Endodermal cell (in vitro differentiated cells): Measurements from ENCODE around the gene FZD10. TPM values are rescaled to one million over a fixed set of nuclear protein-coding genes. Genes with fewer than 3 reads are reported as not detected.

Source experiments
- DNase-seq: peaks from one replicate; pipeline ENCODE4 v3.0.0-alpha.2; 2017
- H3K27ac ChIP-seq: 2 replicates; pipeline ENCODE4 v1.5.1; 2013; ENCODE audit warnings: mild to moderate bottlenecking, low read depth, low read length, moderate library complexity
- H3K27me3 ChIP-seq: 2 replicates; pipeline ENCODE4 v1.6.1; 2013; ENCODE audit warnings: mild to moderate bottlenecking, low read length, moderate library complexity; ENCODE audit not compliant: insufficient read depth, control insufficient read depth, poor library complexity, severe bottlenecking
- H3K36me3 ChIP-seq: 2 replicates; pipeline ENCODE4 v1.7.0; 2013; ENCODE audit warnings: mild to moderate bottlenecking, low read length, moderate library complexity; ENCODE audit not compliant: control insufficient read depth, insufficient read depth
- H3K4me1 ChIP-seq: one replicate; pipeline ENCODE4 v1.7.0; 2013; ENCODE audit warnings: low read length; ENCODE audit not compliant: control insufficient read depth, insufficient read depth
- H3K4me3 ChIP-seq: 2 replicates; pipeline ENCODE4 v1.5.1; 2013; ENCODE audit warnings: mild to moderate bottlenecking, low read length, moderate library complexity
- H3K9ac ChIP-seq: 2 replicates; pipeline ENCODE4 v1.6.1; 2013; ENCODE audit warnings: mild to moderate bottlenecking, low read length, moderate library complexity; ENCODE audit not compliant: poor library complexity, severe bottlenecking; ENCODE audit errors: extremely low read depth
- H3K9me3 ChIP-seq: 2 replicates; pipeline ENCODE4 v1.6.1; 2013; ENCODE audit warnings: mild to moderate bottlenecking, low read length, moderate library complexity; ENCODE audit not compliant: control insufficient read depth
- H3K27ac Mint-ChIP-seq: 2 replicates; pipeline ENCODE4 v1.8.0; 2020; ENCODE audit warnings: mixed read lengths
- H3K27me3 Mint-ChIP-seq: 2 replicates; pipeline ENCODE4 v1.8.0; 2021; ENCODE audit warnings: mild to moderate bottlenecking, mixed read lengths; ENCODE audit not compliant: insufficient read depth
- H3K36me3 Mint-ChIP-seq: 2 replicates; pipeline ENCODE4 v1.8.0; 2020; ENCODE audit warnings: low read depth, mixed read lengths
- H3K4me1 Mint-ChIP-seq: 2 replicates; pipeline ENCODE4 v1.8.0; 2020; ENCODE audit warnings: mixed read lengths
- H3K4me3 Mint-ChIP-seq: 2 replicates; pipeline ENCODE4 v1.8.0; 2020; ENCODE audit warnings: mild to moderate bottlenecking, moderate library complexity, mixed read lengths
- H3K9me3 Mint-ChIP-seq: 2 replicates; pipeline ENCODE4 v1.8.0; 2020; ENCODE audit warnings: mild to moderate bottlenecking, mixed read lengths
- CTCF ChIP-seq: fragments of 200-600 bp; sonication (generic); conservative IDR thresholded peaks from 2 replicates; pipeline ENCODE4 v1.5.0; 2021; ENCODE audit warnings: antibody characterized with exemption, mild to moderate bottlenecking
- WGBS, 2 experiments: methylation state at CpG; one replicate each; pipeline versions ENCODE4 v1.1.5 to v1.1.7; 2013; ENCODE audit warnings: missing lambda C conversion rate in 2 of 2, mixed read lengths in 1 of 2; ENCODE audit not compliant: insufficient coverage in 1 of 2, insufficient read length in 1 of 2; 5-methylcytosine and 5-hydroxymethylcytosine counted together
- total RNA-seq, 2 donors: library from RNA; stranded (reverse); fragmentation: NEBNext Ultra II Directional in 1 of 2; extraction: Animal tissue kit (Norgen Biotek cat#: 25700) in 1 of 2; gene quantifications; 2 replicates in 1 of 2; 3 replicates in 1 of 2; pipeline ENCODE4 v1.2.1, GENCODE V29; 2021

Gene FZD10
- total RNA-seq, 2 donors from 2014 or later: 0.18 TPM; not detected in 1

- H3K4me3 Mint-ChIP-seq: peak overlapping the region; percentile 47
- H3K27me3 Mint-ChIP-seq: peaks cover 47% of the 10 kb centered on the region
- peak; percentile 93 for DNase-seq
- 0 to 2% methylated on average over 13 to 84 of the region's 87 CpGs for WGBS, 2 experiments
- peaks cover 6% of the 10 kb centered on the region for H3K4me1 ChIP-seq
- no peaks in the 10 kb centered on the region for H3K36me3 Mint-ChIP-seq
- no peaks in the 10 kb centered on the region for H3K9me3 Mint-ChIP-seq
- peaks cover 98% of the 10 kb centered on the region for H3K27me3 ChIP-seq
- H3K27ac ChIP-seq: peak overlapping the region; percentile 91
- H3K36me3 ChIP-seq: no peaks in the 10 kb centered on the region
- peaks cover 19% of the 10 kb centered on the region for H3K4me1 Mint-ChIP-seq
- H3K9ac ChIP-seq: no peak overlapping the region
- H3K4me3 ChIP-seq: peak overlapping the region; percentile 67
- TF ChIP-seq CTCF: no peak
- H3K9me3 ChIP-seq: no peaks in the 10 kb centered on the region
- H3K27ac Mint-ChIP-seq: no peak overlapping the region
These were observed 712 bp upstream of the FZD10 start for GRCh38 chr12:130161261-130162243.

DNA sequence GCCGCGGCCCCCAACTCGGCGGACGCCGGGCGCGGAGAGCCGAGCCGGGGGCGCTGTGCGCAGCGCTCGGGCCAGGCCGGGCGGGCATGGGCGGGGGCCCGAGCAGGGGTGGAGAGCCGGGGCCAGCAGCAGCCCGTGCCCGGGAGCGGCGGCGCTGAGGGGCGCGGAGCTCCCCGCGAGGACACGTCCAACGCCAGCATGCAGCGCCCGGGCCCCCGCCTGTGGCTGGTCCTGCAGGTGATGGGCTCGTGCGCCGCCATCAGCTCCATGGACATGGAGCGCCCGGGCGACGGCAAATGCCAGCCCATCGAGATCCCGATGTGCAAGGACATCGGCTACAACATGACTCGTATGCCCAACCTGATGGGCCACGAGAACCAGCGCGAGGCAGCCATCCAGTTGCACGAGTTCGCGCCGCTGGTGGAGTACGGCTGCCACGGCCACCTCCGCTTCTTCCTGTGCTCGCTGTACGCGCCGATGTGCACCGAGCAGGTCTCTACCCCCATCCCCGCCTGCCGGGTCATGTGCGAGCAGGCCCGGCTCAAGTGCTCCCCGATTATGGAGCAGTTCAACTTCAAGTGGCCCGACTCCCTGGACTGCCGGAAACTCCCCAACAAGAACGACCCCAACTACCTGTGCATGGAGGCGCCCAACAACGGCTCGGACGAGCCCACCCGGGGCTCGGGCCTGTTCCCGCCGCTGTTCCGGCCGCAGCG is 639 bp downstream of the FZD10 start:
- Histone ChIP-seq H3K9me3 (no peaks in the 10 kb centered on the region), H3K36me3 (no peaks in the 10 kb centered on the region), H3K27ac (peak overlapping the region; percentile 72), H3K4me3 (no peak overlapping the region), H3K9ac (no peak overlapping the region), H3K27me3 (peaks cover 98% of the 10 kb centered on the region), H3K4me1 (peaks cover 6% of the 10 kb centered on the region)
- Mint-ChIP-seq H3K27ac (no peak overlapping the region), H3K9me3 (no peaks in the 10 kb centered on the region), H3K4me3 (peak overlapping the region; percentile 48), H3K27me3 (peaks cover 51% of the 10 kb centered on the region), H3K4me1 (peaks cover 19% of the 10 kb centered on the region), H3K36me3 (no peaks in the 10 kb centered on the region)
- TF ChIP-seq CTCF: no peak
- 0 to 2% methylated on average over 9 to 78 of the region's 78 CpGs for WGBS, 2 experiments
- peak; percentile 83 for DNase-seq

GRCh38 chr12:130163461-130164215 is 1.4 kb downstream of the FZD10 start:
- no peaks in the 10 kb centered on the region for H3K9me3 ChIP-seq
- Mint-ChIP-seq H3K36me3 (no peaks in the 10 kb centered on the region), H3K27ac (no peak overlapping the region), H3K27me3 (peaks cover 59% of the 10 kb centered on the region), H3K4me1 (peaks cover 19% of the 10 kb centered on the region), H3K9me3 (no peaks in the 10 kb centered on the region), H3K4me3 (peak overlapping the region; percentile 48)
- peaks cover 6% of the 10 kb centered on the region for H3K4me1 ChIP-seq
- no peak for TF ChIP-seq CTCF
- no peak overlapping the region for H3K9ac ChIP-seq
- WGBS, 2 experiments: 6 to 8% methylated on average over 34 to 71 of the region's 71 CpGs
- peak; percentile 78 for DNase-seq
- H3K36me3 ChIP-seq: no peaks in the 10 kb centered on the region
- peaks cover 98% of the 10 kb centered on the region for H3K27me3 ChIP-seq
- no peak overlapping the region for H3K4me3 ChIP-seq
- H3K27ac ChIP-seq: no peak overlapping the region
